ENCODE data around the gene EXOC3.
"Not testable (repeated sequence)": the region's sequence is repeated elsewhere in the genome, so short reads cannot be mapped to it uniquely, and the experiment has no call there.

Gene EXOC3

GRCh38 chr5:483011-483410 is 40.0 kb downstream of the EXOC3 start:
- DNase-seq (ENCODE audit: insufficient read length, low spot score) = no peak
- no peak for FAIRE-seq

- no peak for DNase-seq (ENCODE audit: insufficient read length, low spot score)
- no peak for FAIRE-seq
Measured at GRCh38 chr5:483434-484140, 40.6 kb downstream of the EXOC3 start.

- FAIRE-seq (no peak), DNase-seq (ENCODE audit: insufficient read length, low spot score) (no peak)
Measured at GRCh38 chr5:484556-484955, 41.6 kb downstream of the EXOC3 start.

GRCh38 chr5:485113-485945 is 42.4 kb downstream of the EXOC3 start:
- FAIRE-seq (peak; percentile 51), DNase-seq (ENCODE audit: insufficient read length, low spot score) (no peak)

- FAIRE-seq (peak; percentile 9), DNase-seq (ENCODE audit: insufficient read length, low spot score) (no peak)
Measured at GRCh38 chr5:485946-486491, 43.0 kb downstream of the EXOC3 start.

- DNase-seq (ENCODE audit: insufficient read length, low spot score) = not testable (repeated sequence)
- peak; percentile 98 for FAIRE-seq
Measured at GRCh38 chr5:486597-486996, 43.6 kb downstream of the EXOC3 start.

GRCh38 chr5:488241-488640 is 45.3 kb downstream of the EXOC3 start:
- FAIRE-seq (no peak), DNase-seq (ENCODE audit: insufficient read length, low spot score) (no peak)

GRCh38 chr5:488744-489688 is 46.0 kb downstream of the EXOC3 start:
- no peak for FAIRE-seq
- DNase-seq (ENCODE audit: insufficient read length, low spot score) = no peak

- no peak for FAIRE-seq
- DNase-seq (ENCODE audit: insufficient read length, low spot score) = no peak
Measured at GRCh38 chr5:489689-490080, 46.7 kb downstream of the EXOC3 start.

GRCh38 chr5:490116-491106 is 47.4 kb downstream of the EXOC3 start:
- DNase-seq (ENCODE audit: insufficient read length, low spot score) (no peak), FAIRE-seq (peak; percentile 81)

GRCh38 chr5:491119-491855 is 48.3 kb downstream of the EXOC3 start:
- DNase-seq (ENCODE audit: insufficient read length, low spot score) = no peak

GRCh38 chr5:491856-492155 is 48.8 kb downstream of the EXOC3 start:
- DNase-seq (ENCODE audit: insufficient read length, low spot score) (no peak), FAIRE-seq (peak; percentile 31)

More at GRCh38 chr5:491119-491855, 48.3 kb downstream of the EXOC3 start:
- FAIRE-seq = no peak

- no peak for FAIRE-seq
- DNase-seq (ENCODE audit: insufficient read length, low spot score) = no peak
Measured at GRCh38 chr5:492314-492893, 49.4 kb downstream of the EXOC3 start.

GRCh38 chr5:493119-493701 is 50.2 kb downstream of the EXOC3 start:
- FAIRE-seq (peak; percentile 13), DNase-seq (ENCODE audit: insufficient read length, low spot score) (no peak)

- DNase-seq (ENCODE audit: insufficient read length, low spot score) (no peak), FAIRE-seq (no peak)
Measured at GRCh38 chr5:493758-494157, 50.8 kb downstream of the EXOC3 start.

GRCh38 chr5:494667-495255 is 51.8 kb downstream of the EXOC3 start:
- DNase-seq (ENCODE audit: insufficient read length, low spot score) (no peak), FAIRE-seq (no peak)

- DNase-seq (ENCODE audit: insufficient read length, low spot score) (no peak), FAIRE-seq (no peak)
Measured at GRCh38 chr5:496028-496427, 53.1 kb downstream of the EXOC3 start.

All from HTR-8/SVneo (cell line).